H54 (cell line): ENCODE data around the gene DCDC2C.

Experiments used
- DNase-seq: peaks from one replicate; pipeline ENCODE4 v3.0.0; 2011; ENCODE audit warnings: low spot score, mixed read lengths; ENCODE audit not compliant: insufficient read length
- FAIRE-seq: peaks from 3 replicates; lab custom pipeline; 2011; peaks lifted over from hg19 to GRCh38; lab: Jason Lieb, UNC
- POLR2A ChIP-seq: IDR thresholded peaks from 2 replicates; pipeline ENCODE4 v1.6.1; 2011; ENCODE audit warnings: low read depth, mild to moderate bottlenecking, low read length

Gene DCDC2C

GRCh38 chr2:3680548-3681345 is 22.6 kb upstream of the DCDC2C start:
- no peak for TF ChIP-seq POLR2A
- no peak for DNase-seq
- FAIRE-seq = no peak

GRCh38 chr2:3681625-3682024 is 21.8 kb upstream of the DCDC2C start:
- DNase-seq (no peak), FAIRE-seq (no peak)
- TF ChIP-seq POLR2A = no peak

GRCh38 chr2:3682811-3683210 is 20.6 kb upstream of the DCDC2C start:
- DNase-seq (no peak), FAIRE-seq (no peak)
- no peak for TF ChIP-seq POLR2A

GRCh38 chr2:3683748-3684454 is 19.5 kb upstream of the DCDC2C start:
- DNase-seq (no peak), FAIRE-seq (no peak)
- TF ChIP-seq POLR2A = no peak

- DNase-seq (no peak), FAIRE-seq (no peak)
- no peak for TF ChIP-seq POLR2A
These were observed 13.2 kb upstream of the DCDC2C start for GRCh38 chr2:3689998-3690748.

GRCh38 chr2:3692375-3692774 is 11.0 kb upstream of the DCDC2C start:
- TF ChIP-seq POLR2A = no peak
- DNase-seq (no peak), FAIRE-seq (no peak)

GRCh38 chr2:3696545-3696944 is 6.8 kb upstream of the DCDC2C start:
- DNase-seq (no peak), FAIRE-seq (no peak)
- TF ChIP-seq POLR2A = no peak

- DNase-seq (no peak), FAIRE-seq (no peak)
- no peak for TF ChIP-seq POLR2A
These were observed 2.3 kb upstream of the DCDC2C start for GRCh38 chr2:3701071-3701470.

GRCh38 chr2:3703757-3704355 is 481 bp downstream of the DCDC2C start:
- no peak for TF ChIP-seq POLR2A
- DNase-seq (no peak), FAIRE-seq (no peak)

GRCh38 chr2:3704692-3705091 is 1.3 kb downstream of the DCDC2C start:
- no peak for DNase-seq
- no peak for FAIRE-seq
- TF ChIP-seq POLR2A = no peak

GRCh38 chr2:3705782-3706181 is 2.4 kb downstream of the DCDC2C start:
- TF ChIP-seq POLR2A = no peak
- FAIRE-seq (no peak), DNase-seq (no peak)

GRCh38 chr2:3706892-3707291 is 3.5 kb downstream of the DCDC2C start:
- DNase-seq = no peak

GRCh38 chr2:3708576-3708975 is 5.2 kb downstream of the DCDC2C start:
- DNase-seq (no peak), FAIRE-seq (no peak)
- TF ChIP-seq POLR2A = no peak

More at GRCh38 chr2:3706892-3707291, 3.5 kb downstream of the DCDC2C start:
- no peak for TF ChIP-seq POLR2A
- no peak for FAIRE-seq

GRCh38 chr2:3709225-3709624 is 5.8 kb downstream of the DCDC2C start:
- TF ChIP-seq POLR2A = no peak
- no peak for DNase-seq
- FAIRE-seq = no peak
